Non-pigmented ciliary epithelial cell (primary cell): ENCODE results near the gene MAPKAP1.

ENCODE experiments used
- DNase-seq: peaks from one replicate; pipeline ENCODE4 v3.0.0-alpha.2; 2010; ENCODE audit warnings: low read depth

Gene MAPKAP1

DNA sequence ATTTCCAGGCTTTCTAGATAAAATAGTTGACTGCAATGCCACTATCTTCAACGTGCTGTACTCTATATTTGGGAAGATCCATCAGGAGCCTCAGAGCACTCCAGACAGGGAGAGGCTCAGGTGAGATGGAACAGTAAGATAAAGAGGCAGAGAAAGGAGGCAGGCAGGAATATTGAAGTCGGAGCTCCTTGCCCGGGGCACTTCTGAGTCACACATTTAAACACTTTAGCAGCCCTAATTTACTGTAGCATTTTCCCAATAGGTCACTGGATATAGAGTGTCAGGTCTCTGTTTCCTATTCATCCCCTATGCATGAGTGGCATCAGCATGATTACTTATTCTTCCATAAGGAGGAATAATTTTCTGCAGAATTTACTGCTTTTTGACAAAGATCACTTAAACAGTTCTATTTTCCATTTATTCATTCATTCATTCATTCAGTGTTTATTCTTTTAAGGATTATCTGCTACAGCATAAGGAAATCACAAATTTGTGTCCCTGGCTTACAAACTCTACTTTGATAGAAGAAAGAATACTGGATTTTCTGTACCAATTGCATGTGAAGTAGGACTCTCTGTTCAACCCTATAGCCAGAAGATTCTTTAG, 170.7 kb downstream of the MAPKAP1 start:
- DNase-seq = no peak

- no peak for DNase-seq
Measured at GRCh38 chr9:125534971-125535701, 171.9 kb downstream of the MAPKAP1 start.

DNA sequence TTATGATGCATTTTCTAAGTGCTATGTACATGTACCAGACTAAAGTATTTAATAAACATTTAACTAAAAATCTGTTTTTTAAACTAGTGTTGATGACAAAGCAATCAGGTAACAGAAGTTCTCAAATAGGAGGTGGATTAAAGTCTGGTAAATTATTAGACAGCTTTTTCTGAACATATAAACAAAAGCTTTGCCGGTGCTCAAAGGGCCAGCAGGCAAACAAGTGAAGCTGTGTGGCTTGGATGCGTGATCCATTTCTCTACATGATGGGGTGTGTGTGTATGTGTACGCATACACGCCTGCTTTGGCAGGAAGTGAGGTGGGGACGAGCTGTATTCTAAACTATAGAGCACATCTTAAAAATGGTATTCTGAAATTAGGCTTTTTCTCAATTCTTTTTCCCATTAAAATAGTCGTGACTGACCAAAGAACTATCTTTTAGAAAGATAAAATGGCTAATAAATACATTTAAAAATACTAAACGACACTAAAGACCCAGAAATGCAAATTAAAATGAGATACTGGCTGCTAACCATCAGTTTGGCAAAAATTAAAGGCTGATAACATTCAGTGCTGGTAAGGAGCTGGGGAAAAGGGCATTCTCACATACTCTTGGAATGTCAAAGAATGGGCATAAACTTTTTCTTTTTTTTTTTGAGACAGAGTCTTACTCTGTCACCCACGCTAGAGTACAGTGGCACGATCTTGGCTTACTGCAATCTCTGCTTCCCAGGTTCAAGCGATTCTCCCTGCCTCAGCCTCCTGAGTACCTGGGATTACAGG, 174.0 kb downstream of the MAPKAP1 start:
- DNase-seq = no peak

DNA sequence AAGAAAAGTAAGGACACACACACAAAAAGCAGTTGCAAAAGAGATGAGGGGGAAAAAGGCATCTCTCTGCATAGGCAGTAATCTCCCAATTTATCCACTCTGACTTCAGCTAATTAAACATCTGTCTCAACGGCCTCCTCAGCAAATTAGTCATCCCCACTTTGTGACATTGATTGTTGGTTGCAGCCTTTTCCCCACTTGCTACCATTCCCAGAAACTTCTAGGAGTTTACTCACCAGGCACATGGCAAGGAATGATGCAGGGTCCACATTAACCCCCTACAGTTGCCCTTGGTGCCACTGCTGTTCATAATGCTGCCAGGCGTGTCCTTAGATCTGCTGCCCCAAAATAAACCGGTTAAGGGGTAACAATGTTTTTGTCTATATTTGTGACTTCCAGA, 174.6 kb downstream of the MAPKAP1 start:
- no peak for DNase-seq

- no peak for DNase-seq
Measured at GRCh38 chr9:125529589-125530515, 177.2 kb downstream of the MAPKAP1 start.

DNA sequence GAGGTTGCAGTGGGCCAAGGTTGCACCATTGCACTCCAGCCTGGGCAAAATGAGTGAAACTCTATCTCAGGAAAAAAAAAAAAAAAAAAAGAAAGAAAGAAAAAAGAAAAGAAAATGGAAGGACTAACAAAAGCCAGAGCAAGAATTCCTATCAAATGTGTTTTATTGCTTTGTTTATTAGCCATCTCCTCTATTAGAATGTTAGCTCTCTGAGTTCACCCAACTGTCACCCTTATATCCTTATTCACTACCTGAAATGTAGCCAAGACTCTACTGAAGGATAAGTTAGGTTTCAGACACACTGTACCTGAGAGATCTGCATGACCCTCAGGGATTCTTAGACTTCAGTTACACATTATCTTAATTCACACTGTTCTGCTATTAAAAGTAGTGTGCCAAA, 177.9 kb downstream of the MAPKAP1 start:
- no peak for DNase-seq

- no peak for DNase-seq
Measured at GRCh38 chr9:125527471-125528002, 179.5 kb downstream of the MAPKAP1 start.

DNA sequence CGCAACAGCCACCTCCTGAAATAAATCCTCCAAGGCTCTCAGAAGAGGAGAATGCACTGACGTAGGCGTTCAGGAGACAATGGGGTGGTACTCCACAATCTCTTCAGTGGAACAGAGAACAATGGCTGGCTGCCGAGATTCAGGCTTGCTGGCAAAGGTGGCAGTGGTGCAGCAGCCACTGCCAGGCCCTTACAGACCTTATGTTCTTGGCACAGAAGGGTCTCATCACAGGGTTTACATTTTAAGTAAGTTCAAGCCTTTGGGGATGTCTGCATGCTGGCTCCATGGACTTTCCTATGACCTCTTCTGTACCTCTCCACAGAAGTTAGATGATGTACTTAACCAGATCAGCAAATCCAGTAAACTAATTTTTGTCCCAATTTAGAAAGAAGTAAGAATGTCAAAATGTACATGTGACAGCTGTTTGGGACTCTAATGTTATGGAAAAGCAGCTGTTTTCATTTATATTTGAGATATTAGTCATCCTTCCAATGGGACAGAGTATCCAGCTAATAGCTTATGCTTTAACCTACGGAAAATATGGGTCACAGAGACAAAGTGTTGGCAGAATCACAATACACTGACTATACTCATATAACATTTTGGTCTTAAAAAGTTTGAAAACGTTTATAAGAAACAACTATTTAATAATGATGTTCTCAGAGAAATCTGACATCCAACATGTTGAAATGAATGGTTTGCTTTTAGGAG, 180.9 kb downstream of the MAPKAP1 start:
- no peak for DNase-seq

- DNase-seq = no peak
Measured at GRCh38 chr9:125524583-125525355, 182.2 kb downstream of the MAPKAP1 start.

GRCh38 chr9:125523681-125524080, 183.3 kb downstream of the MAPKAP1 start:
- no peak for DNase-seq

DNA sequence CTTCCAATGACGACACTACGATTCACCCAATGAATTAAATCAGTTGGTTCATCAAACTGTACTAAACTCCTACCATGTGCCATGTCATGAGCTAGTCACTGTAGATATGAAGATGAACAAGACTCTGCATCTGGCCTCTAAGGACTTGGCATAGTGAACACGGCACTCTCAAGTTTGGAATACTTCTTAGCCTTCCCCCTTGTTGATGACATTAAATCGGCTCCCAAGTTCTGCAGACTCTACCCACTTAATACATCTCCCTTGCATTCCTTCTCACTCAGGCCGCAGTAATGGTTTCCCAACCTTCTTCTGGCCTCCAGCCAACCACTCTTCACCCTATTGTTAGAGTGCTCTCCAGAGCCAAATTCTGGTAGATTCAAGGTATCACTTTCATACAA, 184.7 kb downstream of the MAPKAP1 start:
- no peak for DNase-seq

DNA sequence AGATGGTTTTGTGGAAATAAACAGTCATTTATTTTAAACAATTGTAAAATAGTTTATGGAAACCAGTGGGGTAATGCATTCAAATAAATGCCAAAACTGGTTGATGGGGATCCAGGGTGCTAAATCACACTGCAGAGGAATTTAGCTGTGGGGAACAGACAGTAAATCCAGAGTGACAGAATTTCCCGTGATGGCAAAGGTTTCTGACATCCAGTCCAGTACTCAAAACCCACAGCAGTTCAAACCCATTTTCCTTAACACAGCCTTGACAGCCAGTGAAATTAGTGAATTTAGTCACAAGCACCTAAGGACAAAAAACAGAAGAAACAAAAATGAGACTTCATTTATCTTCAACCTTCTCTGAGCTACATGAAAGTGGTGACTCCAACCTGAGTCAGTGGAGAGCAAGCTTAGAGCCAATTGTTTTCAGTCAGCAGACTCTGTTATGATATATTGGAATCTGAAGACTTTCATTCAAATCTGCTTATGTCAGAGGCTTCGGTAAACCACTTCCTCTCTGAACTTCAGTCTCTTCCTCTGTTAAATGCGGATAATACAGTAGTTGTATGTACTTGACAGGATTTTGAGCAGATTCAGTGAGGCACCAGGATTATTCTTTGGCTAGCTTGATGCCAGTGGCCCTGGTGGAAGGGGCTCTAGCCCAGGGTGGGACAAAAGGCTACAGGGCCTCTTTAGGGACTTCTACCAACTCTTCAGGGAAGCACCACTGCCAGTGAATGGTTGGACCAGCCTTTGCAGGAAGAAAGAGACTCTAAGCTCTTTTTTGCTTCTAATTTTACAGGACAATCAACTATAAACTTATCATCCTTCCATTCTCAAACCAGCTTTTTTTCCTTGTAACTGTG, 185.3 kb downstream of the MAPKAP1 start:
- peak; percentile 92 for DNase-seq

- DNase-seq = no peak
Measured at GRCh38 chr9:125519734-125520133, 187.3 kb downstream of the MAPKAP1 start.

DNA sequence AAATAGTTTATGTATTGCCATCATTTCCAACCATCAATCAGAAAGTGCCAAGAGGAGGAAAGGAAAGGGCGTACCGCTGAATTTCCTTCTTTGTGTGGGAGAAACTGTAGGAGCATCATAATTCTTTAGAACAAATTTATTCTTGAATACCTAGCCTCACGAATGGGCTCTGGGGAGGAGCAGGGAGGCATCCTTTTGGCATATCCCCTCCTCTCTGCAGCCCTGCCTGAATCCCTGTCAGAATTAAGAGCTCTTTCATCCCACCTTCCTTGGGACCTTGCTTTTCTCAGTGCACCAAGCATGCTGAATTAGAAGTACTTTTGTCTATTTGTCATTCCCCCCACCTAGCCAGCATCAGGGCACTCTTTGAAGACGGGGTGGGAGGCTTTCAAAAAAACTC, 189.4 kb downstream of the MAPKAP1 start:
- no peak for DNase-seq

- DNase-seq = no peak
Measured at GRCh38 chr9:125515983-125516940, 190.7 kb downstream of the MAPKAP1 start.

GRCh38 chr9:125515281-125515680, 191.7 kb downstream of the MAPKAP1 start:
- DNase-seq = no peak

GRCh38 chr9:125514468-125514867, 192.5 kb downstream of the MAPKAP1 start:
- no peak for DNase-seq
